Fibroblast of villous mesenchyme (primary cell): Measurements from ENCODE around the gene STX8. TPM values are rescaled to one million over a fixed set of nuclear protein-coding genes. Genes with fewer than 3 reads are reported as not detected.
A peak's percentile ranks its signal among the peaks of the same experiment; 100 is the strongest.

Source experiments
- DNase-seq: peaks from one replicate; pipeline ENCODE4 v3.0.0-alpha.2; 2010; ENCODE audit warnings: low read depth
- H3K4me3 ChIP-seq: 2 replicates; pipeline ENCODE4 v1.5.1; 2011; ENCODE audit warnings: low read depth, mild to moderate bottlenecking, low read length
- CTCF ChIP-seq: IDR thresholded peaks from 2 replicates; pipeline ENCODE4 v1.5.1; 2012; ENCODE audit warnings: low read depth, mild to moderate bottlenecking, low read length; ENCODE audit not compliant: insufficient read depth
- total RNA-seq: library from RNA; depleted of rRNA; stranded (reverse); fragments of >200 nt; gene quantifications from 2 replicates; pipeline ENCODE4 v1.2.3, GENCODE V29; 2012

Gene STX8
- total RNA-seq, 1 donor: 91.1 TPM

GRCh38 chr17:9256751-9257629 is 318.6 kb downstream of the STX8 start:
- DNase-seq: peak; percentile 62
- TF ChIP-seq CTCF: no peak
- H3K4me3 ChIP-seq: no peak overlapping the region

- no peak for DNase-seq
- H3K4me3 ChIP-seq: no peak overlapping the region
- TF ChIP-seq CTCF: no peak
Observed at GRCh38 chr17:9256361-9256750, 319.3 kb downstream of the STX8 start.

GRCh38 chr17:9255833-9256232 is 319.8 kb downstream of the STX8 start:
- no peak overlapping the region for H3K4me3 ChIP-seq
- DNase-seq: no peak

DNA sequence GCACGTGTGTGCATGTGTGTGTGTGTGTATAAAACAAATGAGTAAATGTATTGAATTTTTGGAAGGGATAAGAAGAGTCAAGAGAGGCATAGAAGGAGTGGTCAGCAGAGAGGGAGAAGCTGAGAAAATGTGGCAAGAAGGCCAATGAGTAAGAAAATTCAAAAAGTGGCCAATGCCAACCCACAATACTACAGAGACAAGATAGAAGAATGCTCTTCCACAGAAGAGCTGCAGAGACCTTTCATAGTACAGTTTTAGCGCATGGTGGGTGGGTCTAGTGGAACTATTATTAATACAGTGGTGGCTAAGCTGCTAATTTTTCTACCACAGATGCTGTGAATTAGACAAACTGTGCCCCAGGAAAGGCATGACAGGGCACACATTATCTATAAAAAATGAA is 320.8 kb downstream of the STX8 start:
- TF ChIP-seq CTCF: no peak
- DNase-seq: no peak
- H3K4me3 ChIP-seq: no peak overlapping the region

More at GRCh38 chr17:9255833-9256232, 319.8 kb downstream of the STX8 start:
- no peak for TF ChIP-seq CTCF

GRCh38 chr17:9253308-9253707 is 322.3 kb downstream of the STX8 start:
- no peak overlapping the region for H3K4me3 ChIP-seq
- DNase-seq: no peak
- TF ChIP-seq CTCF: no peak

DNA sequence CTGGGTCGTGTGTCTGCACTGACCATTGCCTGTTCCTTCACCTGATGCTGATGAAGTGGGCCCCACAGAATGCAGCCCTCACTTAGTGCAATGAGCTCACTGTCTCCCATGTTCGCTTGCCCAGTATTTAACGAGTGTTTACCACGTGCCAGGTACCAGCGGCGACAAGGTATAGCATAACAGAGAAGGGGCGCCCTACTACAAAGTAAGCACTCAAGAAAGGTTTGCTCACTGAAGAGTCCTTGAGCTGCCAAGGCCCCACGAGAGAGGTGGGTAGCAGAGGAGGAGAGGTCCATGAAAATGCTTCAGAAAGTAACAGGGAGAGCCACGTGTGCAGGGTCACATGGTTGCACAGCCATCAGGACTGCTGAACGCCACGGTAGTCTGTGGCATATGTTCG is 324.3 kb downstream of the STX8 start:
- H3K4me3 ChIP-seq: no peak overlapping the region
- no peak for DNase-seq
- no peak for TF ChIP-seq CTCF
